K562 (cell line): ENCODE measurements around the gene IQGAP3. TPM values are rescaled to one million over a fixed set of nuclear protein-coding genes. Genes with fewer than 3 reads are reported as not detected.
A peak's percentile ranks its signal among the peaks of the same experiment; 100 is the strongest.

Experiments used
- CSDE1 ChIP-seq, 2 experiments: fragments of 450-650 bp; IDR thresholded peaks; 2 replicates each; pipeline ENCODE4 v1.6.1; 2016; ENCODE audit warnings: mild to moderate bottlenecking in 1 of 2
- KAT8 ChIP-seq: fragments of 450-650 bp; IDR thresholded peaks from 2 replicates; pipeline ENCODE4 v1.6.1; 2016; ENCODE audit warnings: low read depth, mild to moderate bottlenecking
- NONO ChIP-seq, 2 experiments: fragments of 200-400 bp in 1 of 2; fragments of 450-650 bp in 1 of 2; formaldehyde crosslinking in 1 of 2; IDR thresholded peaks; 2 replicates each; pipeline ENCODE4 v1.6.1; 2017; ENCODE audit warnings: low read depth in 2 of 2, mild to moderate bottlenecking in 2 of 2, moderate library complexity in 2 of 2, low read length in 1 of 2
- RAD21 ChIP-seq, 2 experiments: fragments of 250-450 bp in 1 of 2; fragments of 450-650 bp in 1 of 2; sonication (Bioruptor Pico) in 1 of 2; formaldehyde crosslinking in 1 of 2; IDR thresholded peaks in 1 of 2; conservative IDR thresholded peaks in 1 of 2; 2 replicates each; pipeline versions ENCODE4 v1.4.0 to v1.8.0; 2020 to 2022; ENCODE audit warnings: mild to moderate bottlenecking in 2 of 2, moderate library complexity in 1 of 2
- RCOR1 ChIP-seq, 2 experiments: IDR thresholded peaks; 2 replicates each; pipeline ENCODE4 v1.6.1; 2012; ENCODE audit warnings: low read depth in 2 of 2, low read length in 2 of 2, borderline replicate concordance in 1 of 2, improper control_type of control experiment in 1 of 2
- SMC3 ChIP-seq: conservative IDR thresholded peaks from 2 replicates; pipeline ENCODE4 v1.6.1; 2011; ENCODE audit warnings: low read depth, low read length, improper control_type of control experiment; ENCODE audit not compliant: insufficient read depth
- SRF ChIP-seq, 2 experiments: fragments of 250-450, 450-650 bp in 1 of 2; sonication (Bioruptor Pico) in 1 of 2; sonication (generic) in 1 of 2; formaldehyde crosslinking; IDR thresholded peaks; 2 replicates each; pipeline versions ENCODE4 v1.5.0 to v1.5.1; 2020 to 2022; ENCODE audit warnings: mild to moderate bottlenecking in 1 of 2, missing genetic modification reagents in 1 of 2
- ZC3H8 ChIP-seq: fragments of 450-650 bp; IDR thresholded peaks from 2 replicates; pipeline ENCODE4 v1.6.1; 2017
- polyA plus RNA-seq, 8 experiments: library from polyadenylated mRNA; depleted of rRNA in 4 of 8; stranded (reverse) in 5 of 8; unstranded in 3 of 8; fragments of >200 nt; fragmentation: Nextera tagmentation in 2 of 8; fragmentation: Illumina TruSeq in 1 of 8; extraction: Ambion mirVana in 2 of 8; extraction: Trizol in 1 of 8; gene quantifications; 2 replicates each; pipeline versions ENCODE4 v1.2.1 to v1.2.3, GENCODE V29; 2011 to 2014; ENCODE audit warnings: inconsistent platforms in 1 of 8, missing spikeins in 1 of 8
- total RNA-seq, 7 experiments: library from RNA; depleted of rRNA in 6 of 7; stranded (reverse); fragments of >200 nt in 6 of 7; fragmentation: Illumina TruSeq in 2 of 7; extraction: Trizol in 2 of 7; gene quantifications; 2 replicates each; pipeline versions ENCODE4 v1.2.1 to v1.2.3, GENCODE V29; 2011 to 2021; ENCODE audit warnings: low replicate concordance in 1 of 7
- TF ChIP-seq, protein P1 (sequence below), 3 experiments: IDR thresholded peaks in 2 of 3; conservative IDR thresholded peaks in 1 of 3; 2 replicates each; pipeline ENCODE4 v1.5.1; 2011 to 2012; ENCODE audit warnings: low read length in 3 of 3, mild to moderate bottlenecking in 3 of 3, control low read depth in 2 of 3, improper control_type of control experiment in 1 of 3, inconsistent platforms in 1 of 3, low read depth in 1 of 3, mixed read lengths in 1 of 3, moderate library complexity in 1 of 3; ENCODE audit not compliant: insufficient read depth in 2 of 3
- TF ChIP-seq, protein P2 (sequence below): IDR thresholded peaks from 2 replicates; pipeline ENCODE4 v1.6.1; 2012; ENCODE audit warnings: low read depth, low read length, improper control_type of control experiment, borderline replicate concordance

IQGAP3 gene
- total and polyA plus RNA-seq, 9 of the 15 experiments (the other 6 are each of a cell fraction or from before 2014, with no cell fraction given) = 1.4 to 16.6 (median 11.9) TPM

DNA sequence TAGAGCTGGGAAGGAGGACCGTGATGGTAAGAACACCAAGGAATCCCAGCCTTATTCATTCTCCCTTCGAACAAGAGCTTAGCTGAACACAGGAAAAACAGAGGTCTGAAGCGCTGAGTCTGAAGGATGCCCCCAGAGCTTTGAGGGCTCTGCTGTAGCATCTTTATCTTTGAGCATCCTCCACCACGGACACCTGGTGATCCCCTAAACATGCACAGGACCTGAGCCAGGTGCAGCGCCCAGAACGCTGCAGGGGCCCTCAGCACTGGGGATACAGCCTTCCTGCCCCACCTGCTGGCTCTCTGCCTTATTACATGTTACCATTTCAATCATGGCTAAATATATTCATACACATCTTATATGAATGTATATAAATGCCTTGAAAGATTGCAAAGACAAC is 36.6 kb upstream of the IQGAP3 start (continued):
- TF ChIP-seq NONO (IDR thresholded peaks at IDR 0.05; ENCODE audit: low read depth in 2 of 2, low read length in 1 of 2) (no peak), SRF (CRISPR knock-in tag; IDR thresholded peaks at IDR 0.05) (no peak), ZC3H8 (no peak), SMC3 (peak; percentile 61), CSDE1 (IDR thresholded peaks at IDR 0.05) (no peak), RCOR1 (IDR thresholded peaks at IDR 0.05; ENCODE audit: borderline replicate concordance in 1 of 2, low read depth in 2 of 2, low read length in 2 of 2) (no peak), KAT8 (no peak), RAD21 (CRISPR knock-in tag; conservative IDR thresholded peaks at IDR 0.05 in 1 of 2, IDR thresholded peaks at IDR 0.05 in 1 of 2) (peak; percentile 57 to 79)
- TF ChIP-seq, protein P1, sequence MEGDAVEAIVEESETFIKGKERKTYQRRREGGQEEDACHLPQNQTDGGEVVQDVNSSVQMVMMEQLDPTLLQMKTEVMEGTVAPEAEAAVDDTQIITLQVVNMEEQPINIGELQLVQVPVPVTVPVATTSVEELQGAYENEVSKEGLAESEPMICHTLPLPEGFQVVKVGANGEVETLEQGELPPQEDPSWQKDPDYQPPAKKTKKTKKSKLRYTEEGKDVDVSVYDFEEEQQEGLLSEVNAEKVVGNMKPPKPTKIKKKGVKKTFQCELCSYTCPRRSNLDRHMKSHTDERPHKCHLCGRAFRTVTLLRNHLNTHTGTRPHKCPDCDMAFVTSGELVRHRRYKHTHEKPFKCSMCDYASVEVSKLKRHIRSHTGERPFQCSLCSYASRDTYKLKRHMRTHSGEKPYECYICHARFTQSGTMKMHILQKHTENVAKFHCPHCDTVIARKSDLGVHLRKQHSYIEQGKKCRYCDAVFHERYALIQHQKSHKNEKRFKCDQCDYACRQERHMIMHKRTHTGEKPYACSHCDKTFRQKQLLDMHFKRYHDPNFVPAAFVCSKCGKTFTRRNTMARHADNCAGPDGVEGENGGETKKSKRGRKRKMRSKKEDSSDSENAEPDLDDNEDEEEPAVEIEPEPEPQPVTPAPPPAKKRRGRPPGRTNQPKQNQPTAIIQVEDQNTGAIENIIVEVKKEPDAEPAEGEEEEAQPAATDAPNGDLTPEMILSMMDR (IDR thresholded peaks at IDR 0.05 in 2 of 3, conservative IDR thresholded peaks at IDR 0.05 in 1 of 3; ENCODE audit: insufficient read depth in 2 of 3, low read depth in 1 of 3, low read length in 3 of 3) = peak; percentile 81 to 85 (median 83)
- TF ChIP-seq, protein P2, sequence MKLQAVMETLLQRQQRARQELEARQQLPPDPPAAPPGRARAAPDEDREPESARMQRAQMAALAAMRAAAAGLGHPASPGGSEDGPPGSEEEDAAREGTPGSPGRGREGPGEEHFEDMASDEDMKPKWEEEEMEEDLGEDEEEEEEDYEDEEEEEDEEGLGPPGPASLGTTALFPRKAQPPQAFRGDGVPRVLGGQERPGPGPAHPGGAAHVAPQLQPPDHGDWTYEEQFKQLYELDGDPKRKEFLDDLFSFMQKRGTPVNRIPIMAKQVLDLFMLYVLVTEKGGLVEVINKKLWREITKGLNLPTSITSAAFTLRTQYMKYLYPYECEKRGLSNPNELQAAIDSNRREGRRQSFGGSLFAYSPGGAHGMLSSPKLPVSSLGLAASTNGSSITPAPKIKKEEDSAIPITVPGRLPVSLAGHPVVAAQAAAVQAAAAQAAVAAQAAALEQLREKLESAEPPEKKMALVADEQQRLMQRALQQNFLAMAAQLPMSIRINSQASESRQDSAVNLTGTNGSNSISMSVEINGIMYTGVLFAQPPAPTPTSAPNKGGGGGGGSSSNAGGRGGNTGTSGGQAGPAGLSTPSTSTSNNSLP = peak; percentile 63; the same call in 1 of the 2 replicates
